ENCODE data around the gene ANG. TPM values are rescaled to one million over a fixed set of nuclear protein-coding genes. Genes with fewer than 3 reads are reported as not detected.
"Not testable (repeated sequence)": the region's sequence is repeated elsewhere in the genome, so short reads cannot be mapped to it uniquely, and the experiment has no call there.

Gene ANG
- total RNA-seq, result 0.83 and 3.8 TPM in 2 replicates
- polyA plus RNA-seq, result 2.1 and 2.7 TPM in 2 replicates

GRCh38 chr14:20688167-20688839 is at the start of gene ANG:
ANG (plus strand) TSS chr14:20688764; CDS start chr14:20693565, 4,801 bp downstream.
- no peak for DNase-seq (ENCODE audit: low read depth in 1 of 2, low spot score in 1 of 2)
- no peaks in the 10 kb centered on the region for H3K27me3 ChIP-seq
- no peaks in the 10 kb centered on the region for H3K9me3 ChIP-seq (ENCODE audit: low read depth)
- no peak for TF ChIP-seq CTCF (IDR thresholded peaks at IDR 0.05; ENCODE audit: low read depth, low read length)
- no peak within 1 kb of the TSS for H3K4me3 ChIP-seq
- no peaks in the 10 kb centered on the region for H3K36me3 ChIP-seq
- no peak within 1 kb of the TSS for H3K27ac ChIP-seq
- H3K4me1 ChIP-seq (ENCODE audit: low read depth), result no peaks in the 10 kb centered on the region

- Histone ChIP-seq H3K9me3 (ENCODE audit: low read depth) (no peaks in the 10 kb centered on the region), H3K27ac (no peak within 1 kb of the TSS), H3K36me3 (no peaks in the 10 kb centered on the region), H3K27me3 (peaks cover 7% of the 10 kb centered on the region), H3K4me3 (no peak within 1 kb of the TSS), H3K4me1 (ENCODE audit: low read depth) (no peaks in the 10 kb centered on the region)
- TF ChIP-seq CTCF (IDR thresholded peaks at IDR 0.05; ENCODE audit: low read depth, low read length), result no peak
- no peak for DNase-seq (ENCODE audit: low read depth in 1 of 2, low spot score in 1 of 2)
Measured at GRCh38 chr14:20641591-20641990, 47.0 kb upstream of the ANG start, which contains the start of gene OR6S1. OR6S1 (minus strand) TSS chr14:20641691; CDS start chr14:20641691, 0 bp downstream.

DNA sequence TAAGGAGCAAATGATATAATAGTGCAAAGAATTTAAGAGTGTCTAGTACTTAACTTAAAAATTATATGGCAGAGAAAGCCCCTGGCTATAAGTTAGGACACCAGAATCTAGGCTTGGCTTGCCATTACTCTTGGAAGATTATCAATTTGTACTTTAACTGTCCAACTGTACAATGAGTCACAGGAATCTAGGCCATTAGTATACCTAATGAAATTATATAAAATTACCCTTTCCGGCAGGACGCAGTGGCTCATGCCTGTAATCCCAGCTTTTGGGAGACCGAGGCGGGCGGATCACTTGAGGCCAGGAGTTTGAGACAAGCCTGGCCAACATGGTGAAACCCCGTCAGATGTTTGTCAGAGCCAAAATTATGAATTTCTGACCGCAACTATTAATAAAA is 46.4 kb upstream of the ANG start:
- no peak for TF ChIP-seq CTCF (IDR thresholded peaks at IDR 0.05; ENCODE audit: low read depth, low read length)
- H3K4me3 ChIP-seq, result no peak overlapping the region

DNA sequence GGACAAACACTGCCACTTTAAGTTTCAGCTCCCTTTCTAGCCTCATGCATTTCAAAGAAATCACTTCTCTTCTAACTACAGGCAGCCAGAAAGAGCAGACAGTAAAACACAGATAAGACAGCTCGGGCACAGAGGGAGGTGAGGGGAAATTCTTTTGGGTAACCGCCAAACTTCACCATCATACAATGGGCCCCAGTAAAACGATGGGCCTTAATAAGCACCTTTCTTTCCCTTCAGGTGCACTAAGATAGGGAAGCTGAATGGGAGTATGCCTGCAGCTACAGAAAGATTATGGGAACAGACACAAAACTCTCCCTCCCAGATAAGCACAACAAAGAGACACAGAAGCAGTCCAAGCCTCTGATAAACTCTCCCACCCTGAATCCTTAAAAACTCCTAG is 45.8 kb upstream of the ANG start:
- H3K9me3 ChIP-seq (ENCODE audit: low read depth); H3K4me1 ChIP-seq (ENCODE audit: low read depth); H3K36me3 ChIP-seq; DNase-seq (ENCODE audit: low read depth in 1 of 2, low spot score in 1 of 2); H3K4me3 ChIP-seq; H3K27ac ChIP-seq; H3K27me3 ChIP-seq: not testable (repeated sequence)

More for the DNA sequence above, 46.4 kb upstream of the ANG start:
- Histone ChIP-seq H3K27me3 (peaks cover 3% of the 10 kb centered on the region), H3K36me3 (no peaks in the 10 kb centered on the region), H3K4me1 (ENCODE audit: low read depth) (no peaks in the 10 kb centered on the region), H3K27ac (no peak overlapping the region), H3K9me3 (ENCODE audit: low read depth) (no peaks in the 10 kb centered on the region)
- DNase-seq (ENCODE audit: low read depth in 1 of 2, low spot score in 1 of 2), result no peak

DNA sequence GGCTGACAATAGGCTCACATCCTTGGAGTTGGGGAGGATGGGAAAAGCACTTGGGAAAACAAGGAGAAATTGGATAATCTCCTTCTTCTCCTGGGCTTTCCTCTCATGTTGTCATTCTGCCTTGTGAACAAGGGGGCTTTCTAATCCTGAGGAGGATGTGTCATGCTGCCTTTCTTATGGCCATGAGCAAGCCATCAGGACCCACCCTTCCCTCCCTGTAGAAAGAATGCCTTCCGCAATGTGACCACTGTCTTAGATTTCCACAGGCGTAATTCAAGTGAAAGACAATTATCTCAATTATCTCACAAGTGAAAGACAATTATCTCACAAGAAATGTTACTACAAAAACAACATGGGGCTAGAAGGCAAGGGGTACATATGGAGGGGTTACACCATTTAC is 44.0 kb upstream of the ANG start:
- Histone ChIP-seq H3K4me1 (ENCODE audit: low read depth) (no peaks in the 10 kb centered on the region), H3K4me3 (no peak overlapping the region), H3K27me3 (no peaks in the 10 kb centered on the region), H3K27ac (no peak overlapping the region), H3K36me3 (no peaks in the 10 kb centered on the region), H3K9me3 (ENCODE audit: low read depth) (no peaks in the 10 kb centered on the region)
- DNase-seq (ENCODE audit: low read depth in 1 of 2, low spot score in 1 of 2), result no peak
- TF ChIP-seq CTCF (IDR thresholded peaks at IDR 0.05; ENCODE audit: low read depth, low read length), result no peak

- Histone ChIP-seq H3K4me3 (no peak overlapping the region), H3K27me3 (no peaks in the 10 kb centered on the region), H3K27ac (no peak overlapping the region), H3K9me3 (ENCODE audit: low read depth) (no peaks in the 10 kb centered on the region), H3K4me1 (ENCODE audit: low read depth) (no peaks in the 10 kb centered on the region), H3K36me3 (no peaks in the 10 kb centered on the region)
- no peak for DNase-seq (ENCODE audit: low read depth in 1 of 2, low spot score in 1 of 2)
- no peak for TF ChIP-seq CTCF (IDR thresholded peaks at IDR 0.05; ENCODE audit: low read depth, low read length)
Measured at GRCh38 chr14:20645481-20645880, 43.1 kb upstream of the ANG start.

Data from cardiac muscle cell (in vitro differentiated cells and primary cell).